GM18873 (cell line): ENCODE data around the gene MMP17.
"Not testable (repeated sequence)": the region's sequence is repeated elsewhere in the genome, so short reads cannot be mapped to it uniquely, and the experiment has no call there.

Source experiments
- ATAC-seq: cut with Tn5 transposase; IDR thresholded peaks from one replicate; pipeline ENCODE4 v1.9.1; 2021; ENCODE audit warnings: mild to moderate bottlenecking, moderate library complexity, moderate number of reproducible peaks; ENCODE audit not compliant: unreplicated experiment, low FRiP score

Gene MMP17

DNA sequence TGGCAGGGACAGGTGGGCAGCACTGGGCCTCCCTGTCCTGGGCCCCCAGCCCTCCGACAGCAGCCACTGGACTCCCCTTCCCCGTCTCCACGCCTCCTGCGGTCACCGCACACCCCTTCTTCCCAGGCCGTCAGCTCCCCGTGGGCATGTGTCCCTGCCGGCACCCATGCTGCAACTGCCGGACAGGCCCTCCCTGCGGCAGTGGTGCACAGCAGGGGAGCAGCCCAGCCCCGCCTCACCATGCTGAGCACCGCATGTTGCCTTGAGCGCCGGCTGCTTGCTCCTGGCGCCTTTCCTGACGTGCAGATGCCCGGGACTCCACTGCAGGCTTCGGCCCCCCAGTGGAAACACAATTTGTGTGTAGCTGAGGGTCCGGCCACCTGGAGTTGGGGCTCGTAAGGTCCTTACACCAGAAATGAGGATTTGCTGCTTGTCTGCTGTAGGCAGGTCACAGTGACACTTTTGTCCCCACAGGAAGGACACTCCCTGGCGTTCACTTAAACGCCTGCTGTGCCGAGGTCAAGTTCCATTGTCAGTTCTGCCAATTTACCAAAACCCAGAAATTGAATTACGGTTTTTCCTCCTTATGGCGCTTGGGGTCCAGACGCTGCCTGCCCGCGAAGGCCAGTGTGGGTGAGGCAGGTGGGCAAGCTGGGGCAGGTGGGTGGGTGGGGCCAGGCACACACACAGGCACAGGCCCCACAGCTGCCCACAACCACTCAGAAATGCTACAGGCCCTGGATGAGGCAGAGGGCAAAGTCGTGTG, 28.2 kb upstream of the MMP17 start:
- no peak for ATAC-seq

DNA sequence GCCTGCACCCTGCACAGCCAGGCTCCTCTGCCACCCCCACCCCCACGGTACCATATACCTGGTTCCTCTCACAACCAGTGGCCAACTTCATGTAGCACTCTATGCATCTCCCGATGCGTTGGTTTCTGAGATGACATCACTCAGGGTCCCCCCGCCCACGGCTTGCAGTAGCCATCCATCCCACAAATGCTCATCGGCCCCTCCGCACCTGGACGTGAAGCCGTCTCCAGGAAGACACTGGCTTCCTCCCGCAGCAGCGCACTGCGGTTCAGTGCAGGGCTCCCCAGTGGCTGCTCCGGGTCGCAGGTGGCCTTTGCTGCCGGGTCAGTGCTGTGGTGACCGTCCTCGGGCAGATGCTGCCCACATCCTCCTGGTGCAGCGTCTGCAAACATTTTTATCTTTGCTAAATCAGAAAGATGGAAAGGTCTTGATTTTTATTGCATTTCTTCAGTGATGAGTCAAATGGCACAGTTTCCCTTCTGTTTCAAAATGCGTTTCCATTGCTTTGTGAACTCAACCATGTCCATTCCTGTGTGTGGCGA, 27.5 kb upstream of the MMP17 start:
- ATAC-seq = no peak

DNA sequence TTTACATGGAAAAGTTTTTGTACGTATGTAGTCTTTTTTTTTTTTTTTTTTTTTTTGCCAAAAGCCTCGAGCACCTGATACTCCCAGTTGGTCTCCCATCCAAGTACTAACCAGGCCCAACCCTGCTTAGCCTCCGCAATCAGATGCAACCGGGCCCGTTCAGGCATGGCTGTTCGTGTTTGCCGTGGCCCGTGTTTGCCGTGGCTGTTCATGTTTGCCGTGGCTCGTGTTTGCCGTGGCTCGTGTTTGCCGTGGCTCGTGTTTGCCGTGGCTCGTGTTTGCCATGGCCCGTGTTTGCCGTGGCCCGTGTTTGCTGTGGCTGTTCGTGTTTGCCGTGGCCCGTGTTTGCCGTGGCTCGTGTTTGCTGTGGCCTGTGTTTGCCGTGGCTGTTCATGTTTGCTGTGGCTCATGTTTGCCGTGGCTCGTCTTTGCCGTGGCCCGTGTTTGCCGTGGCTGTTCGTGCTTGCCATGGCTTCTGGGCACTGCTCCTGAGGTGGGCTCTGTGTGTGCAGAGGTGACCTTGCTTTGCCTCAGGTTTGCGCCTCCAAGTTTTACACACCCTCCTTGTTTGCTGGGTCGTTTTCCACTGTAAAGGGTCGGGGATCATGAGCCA, 26.8 kb upstream of the MMP17 start:
- no peak for ATAC-seq

DNA sequence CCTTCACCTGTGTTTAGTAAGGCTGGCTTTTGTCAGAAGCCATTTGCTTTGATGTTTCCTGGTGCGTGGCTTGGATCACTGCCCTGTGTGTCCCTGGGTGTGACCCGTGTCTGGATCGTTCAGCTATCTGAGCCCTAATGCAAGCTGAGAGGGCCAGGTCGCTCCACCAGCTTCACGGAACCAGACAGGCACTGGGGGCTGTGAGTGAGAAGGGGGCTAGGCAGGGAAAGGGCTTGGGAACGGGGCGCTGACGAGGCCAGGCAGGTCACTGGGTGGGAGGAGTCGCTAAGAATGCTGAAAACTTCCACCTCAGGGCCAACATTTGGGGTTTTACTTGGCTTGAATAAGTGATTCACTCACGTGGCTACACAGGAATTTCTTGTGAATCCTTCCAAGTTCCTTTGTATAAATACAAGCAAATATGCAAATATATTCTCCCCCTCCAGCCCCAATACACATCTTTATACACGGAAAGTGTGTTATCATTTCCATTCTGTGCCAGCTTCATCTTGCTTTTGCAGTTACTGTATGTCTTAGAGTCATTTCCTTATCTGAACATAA, 24.2 kb upstream of the MMP17 start:
- ATAC-seq = no peak

DNA sequence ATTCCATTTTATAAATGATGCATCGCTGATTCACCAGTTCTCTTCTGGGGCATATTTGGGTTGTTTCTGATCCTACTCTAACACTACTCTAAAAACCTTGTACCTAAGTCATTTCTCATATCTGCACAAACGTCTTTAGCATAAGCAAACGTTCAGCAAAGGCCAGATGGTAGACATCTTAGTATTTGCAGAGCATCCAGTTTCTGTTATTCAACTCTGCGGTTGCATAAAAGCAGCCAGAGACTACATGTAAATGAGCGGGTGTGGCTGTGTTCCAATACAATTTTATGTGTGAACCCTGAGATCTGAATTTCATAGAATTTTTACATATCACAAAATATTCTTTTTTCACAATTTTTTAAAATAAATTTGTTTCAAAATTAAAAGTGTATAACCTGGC, 22.8 kb upstream of the MMP17 start:
- no peak for ATAC-seq

DNA sequence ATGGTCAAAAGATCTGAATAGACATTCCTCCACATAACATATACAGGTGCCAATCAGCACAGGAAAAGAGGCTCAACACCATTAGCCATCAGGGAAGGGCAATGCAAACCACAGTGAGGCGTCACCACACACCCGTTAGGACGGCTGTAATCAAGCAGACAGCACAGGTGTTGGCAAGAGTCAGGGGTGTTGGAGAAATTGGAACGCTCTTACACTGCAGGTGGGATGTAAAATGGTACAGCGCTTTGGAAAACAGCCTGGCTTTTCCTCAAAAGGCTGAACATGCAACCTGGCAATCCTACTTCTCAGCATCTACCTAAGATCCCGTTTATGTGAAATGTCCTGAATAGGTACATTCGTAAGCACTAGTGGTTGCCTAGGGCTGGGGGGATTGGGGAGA, 21.5 kb upstream of the MMP17 start:
- ATAC-seq = no peak

DNA sequence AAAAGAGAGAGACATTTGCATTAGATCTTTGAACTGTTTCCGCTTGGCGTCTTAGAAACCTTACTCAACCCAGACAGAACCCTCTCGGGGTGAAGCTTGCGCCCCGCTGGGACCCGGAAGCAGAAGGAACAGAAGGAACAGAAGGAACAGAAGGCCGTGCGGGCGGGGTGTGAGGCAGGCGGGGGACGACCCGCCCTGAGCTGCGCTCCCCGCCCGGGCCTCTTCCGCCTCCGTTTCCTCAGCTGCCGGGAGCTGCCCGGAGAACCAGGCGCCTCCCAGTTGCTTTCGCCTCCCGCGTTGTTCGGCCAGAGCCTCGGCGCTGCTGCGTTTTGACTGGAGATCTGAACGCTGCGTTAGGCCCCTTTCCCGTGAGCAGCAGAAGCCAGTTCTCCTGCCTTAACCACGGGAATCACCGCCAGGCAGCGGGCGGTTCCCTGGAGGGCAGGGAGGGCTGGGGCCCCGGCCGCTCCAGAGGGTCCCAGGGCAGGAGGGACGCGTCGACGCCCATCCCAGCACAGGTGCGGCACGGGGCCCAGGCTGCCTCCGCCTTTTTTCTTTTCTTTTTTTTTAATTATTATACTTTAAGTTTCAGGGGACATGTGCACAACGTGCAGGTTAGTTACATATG, 19.3 kb upstream of the MMP17 start:
- no peak for ATAC-seq

DNA sequence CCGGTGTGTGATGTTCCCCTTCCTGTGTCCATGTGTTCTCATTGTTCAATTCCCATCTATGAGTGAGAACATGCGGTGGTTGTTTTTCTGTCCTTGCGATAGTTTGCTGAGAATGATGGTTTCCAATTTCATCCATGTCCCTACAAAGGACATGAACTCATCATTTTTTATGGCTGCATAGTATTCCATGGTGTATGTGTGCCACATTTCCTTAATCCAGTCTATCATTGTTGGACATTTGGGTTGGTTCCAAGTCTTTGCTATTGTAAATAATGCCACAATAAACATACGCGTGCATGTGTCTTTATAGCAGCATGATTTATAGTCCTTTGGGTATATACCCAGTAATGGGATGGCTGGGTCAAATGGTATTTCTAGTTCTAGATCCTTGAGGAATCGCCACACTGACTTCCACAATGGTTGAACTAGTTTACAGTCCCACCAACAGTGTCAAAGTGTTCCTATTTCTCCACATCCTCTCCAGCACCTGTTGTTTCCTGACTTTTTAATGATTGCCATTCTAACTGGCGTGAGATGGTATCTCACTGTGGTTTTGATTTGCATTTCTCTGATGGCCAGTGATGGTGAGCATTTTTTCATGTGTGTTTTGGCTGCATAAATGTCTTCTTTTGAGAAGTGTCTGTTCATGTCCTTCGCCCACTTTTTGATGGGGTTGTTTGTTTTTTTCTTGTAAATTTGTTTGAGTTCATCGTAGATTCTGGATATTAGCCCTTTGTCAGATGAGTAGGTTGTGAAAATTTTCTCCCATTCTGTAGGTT, 18.5 kb upstream of the MMP17 start:
- not testable (repeated sequence) for ATAC-seq

DNA sequence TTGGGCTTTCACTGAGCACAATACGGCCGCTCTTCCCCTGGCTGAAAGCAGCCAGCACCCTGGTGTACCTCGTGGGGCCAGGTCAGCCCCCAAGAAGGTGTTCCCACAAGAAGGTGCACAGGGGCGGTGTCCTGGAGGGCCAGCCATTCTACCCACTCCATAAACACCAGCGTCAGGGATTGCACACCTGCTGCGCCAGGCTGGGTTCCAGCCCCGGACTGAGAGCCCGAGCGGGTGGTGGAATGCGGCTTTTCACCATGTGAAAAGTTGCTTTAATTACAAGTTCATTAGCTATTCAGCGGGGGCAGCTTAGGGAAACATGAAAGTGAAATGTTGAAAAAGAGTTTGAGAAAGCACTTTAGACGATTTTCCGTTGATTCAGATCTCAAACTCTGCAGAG, 17.5 kb upstream of the MMP17 start:
- ATAC-seq = no peak

DNA sequence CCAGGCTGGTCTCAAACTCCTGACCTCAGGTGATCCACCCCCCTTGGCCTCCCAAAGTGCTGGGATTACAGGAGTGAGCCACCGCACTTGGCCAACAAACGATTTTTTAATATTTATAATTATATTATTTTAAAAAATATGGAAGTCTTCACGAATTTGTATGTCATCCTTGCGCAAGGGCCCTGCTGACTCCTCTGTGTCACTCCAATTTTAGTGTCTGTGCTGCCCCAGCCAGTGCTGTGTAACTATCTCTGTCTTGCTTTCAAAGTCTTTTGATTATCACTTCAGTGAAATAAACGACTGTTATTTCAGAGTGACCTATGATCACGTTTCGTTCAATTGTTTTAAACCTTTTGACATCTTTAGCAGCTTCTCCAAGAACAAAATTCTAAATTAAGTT, 13.1 kb upstream of the MMP17 start:
- ATAC-seq = no peak

DNA sequence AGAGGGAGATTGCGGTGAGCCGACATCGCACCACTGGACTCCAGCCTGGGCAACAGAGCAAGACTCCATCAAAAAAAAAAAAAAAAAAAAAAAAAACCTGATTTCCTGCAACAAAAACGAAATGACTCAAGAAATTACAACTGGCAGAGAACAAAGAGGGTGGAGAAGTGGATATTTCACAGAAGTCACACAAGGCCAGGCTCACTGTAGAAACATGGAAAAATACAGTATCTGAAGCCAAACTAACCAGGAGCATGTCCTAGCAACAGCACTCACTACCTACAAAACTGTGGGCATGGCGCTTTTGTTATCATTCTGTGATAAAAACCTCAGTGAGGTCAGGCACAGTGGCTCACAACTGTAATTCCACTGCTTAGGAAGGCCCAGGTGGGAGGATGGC, 11.7 kb upstream of the MMP17 start:
- ATAC-seq = no peak

DNA sequence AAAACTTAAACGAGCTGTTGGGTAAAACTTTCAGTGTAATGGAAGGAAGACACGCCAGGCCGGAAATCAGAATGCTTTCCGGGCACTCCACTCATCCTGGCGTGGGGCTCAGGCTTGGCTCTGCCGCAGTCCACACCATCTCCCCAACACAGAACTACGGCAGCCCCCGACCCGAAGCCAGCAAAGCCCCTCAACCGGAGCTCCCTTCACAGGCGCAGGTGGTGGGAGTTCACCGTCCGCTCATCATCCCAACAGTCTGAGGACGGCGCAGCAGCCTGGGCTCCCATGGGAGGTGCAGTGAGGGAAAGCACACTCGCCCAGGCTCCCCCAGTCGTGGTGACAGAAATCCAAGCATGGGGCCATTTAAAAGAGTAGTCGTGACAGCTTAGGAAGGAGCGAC, 11.0 kb upstream of the MMP17 start:
- ATAC-seq = no peak

DNA sequence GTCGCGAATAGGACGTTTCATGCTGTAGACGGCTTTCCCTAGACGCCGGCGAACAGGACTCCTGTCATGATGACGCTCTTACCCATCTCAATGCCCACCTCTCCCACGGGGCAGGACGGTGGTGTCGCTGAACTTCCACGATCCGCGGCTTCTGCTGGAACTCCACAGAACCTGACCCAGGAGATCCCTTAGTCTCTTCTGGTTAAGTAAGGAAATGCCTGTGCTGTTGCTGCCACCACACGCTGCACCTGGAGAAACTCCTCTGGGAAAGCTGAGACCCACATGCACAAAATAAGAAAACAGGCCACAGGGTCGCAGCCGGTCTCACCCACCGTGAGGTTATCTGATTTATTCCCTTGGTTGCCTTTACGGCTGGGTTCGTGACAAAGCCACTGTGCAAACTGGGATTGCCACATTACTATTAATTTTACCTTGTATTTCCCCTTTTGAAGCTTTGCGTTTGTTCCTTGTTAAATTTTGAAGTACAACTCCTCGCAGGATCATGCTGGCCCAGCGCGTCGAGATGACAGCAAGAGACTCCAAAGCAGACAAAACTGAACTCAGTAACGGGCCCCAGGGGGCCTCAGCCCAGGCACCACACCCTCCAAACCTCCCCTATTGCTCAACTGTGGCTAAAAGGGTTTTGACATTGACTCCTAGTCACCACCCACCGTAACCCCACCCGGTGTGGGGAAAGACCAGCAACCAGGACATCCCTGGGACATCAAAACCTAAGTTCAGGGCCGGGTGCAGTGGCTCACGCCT, 9.2 kb upstream of the MMP17 start:
- ATAC-seq = no peak

DNA sequence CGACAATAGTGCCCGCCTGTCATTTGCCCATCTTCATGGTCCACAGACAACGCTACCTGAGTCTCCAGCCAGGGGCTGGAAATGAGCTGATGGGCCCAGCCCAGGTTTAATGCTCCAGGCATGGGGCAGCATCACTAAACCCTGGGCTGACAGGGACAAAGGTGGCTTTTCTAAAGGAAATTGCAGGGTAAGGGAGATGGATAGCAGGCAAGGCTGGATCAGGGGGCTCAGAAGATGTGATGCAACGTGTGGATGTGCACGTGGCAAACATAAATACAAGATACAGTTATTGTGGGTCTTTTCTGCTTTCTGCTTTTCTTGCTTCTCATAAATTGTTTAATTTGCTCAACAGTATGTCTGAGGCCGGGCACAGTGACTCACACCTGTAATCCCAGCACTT, 3.7 kb upstream of the MMP17 start:
- no peak for ATAC-seq

DNA sequence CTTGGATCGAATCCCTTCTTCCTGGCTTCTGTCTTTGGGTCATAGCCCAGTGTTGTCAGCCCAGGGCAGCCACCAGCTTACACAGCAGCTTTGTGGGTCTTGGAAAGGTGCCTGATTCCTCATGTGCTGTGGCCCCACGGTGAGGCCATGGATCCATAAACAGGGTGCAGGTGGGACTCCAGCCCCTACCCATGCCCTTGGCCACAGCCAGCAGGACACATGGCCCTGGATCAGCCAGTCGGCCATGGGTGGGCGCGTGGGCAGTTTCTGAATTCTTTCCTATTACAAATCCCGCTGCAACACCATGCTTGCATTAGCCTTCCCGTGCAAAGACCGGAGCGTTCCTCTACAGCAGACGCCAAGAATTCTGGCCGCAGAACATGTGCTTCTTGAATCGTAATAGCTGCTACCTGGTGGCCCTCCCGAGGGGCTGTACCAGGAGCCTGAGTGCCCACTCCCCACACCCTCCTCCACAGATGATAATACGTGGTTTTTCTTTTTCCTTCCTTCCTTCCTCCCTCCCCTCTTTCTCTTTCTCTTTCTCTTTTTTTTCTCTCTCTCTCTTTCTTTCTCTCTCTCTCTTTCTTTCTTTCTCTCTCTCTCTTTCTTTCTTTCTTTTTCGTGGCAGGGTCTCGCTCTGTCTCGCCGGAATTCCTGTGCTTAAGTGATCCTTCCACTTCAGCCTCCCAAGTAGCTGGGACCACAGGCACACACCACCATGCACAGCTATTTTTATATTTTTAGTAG, 2.9 kb upstream of the MMP17 start:
- ATAC-seq = no peak

DNA sequence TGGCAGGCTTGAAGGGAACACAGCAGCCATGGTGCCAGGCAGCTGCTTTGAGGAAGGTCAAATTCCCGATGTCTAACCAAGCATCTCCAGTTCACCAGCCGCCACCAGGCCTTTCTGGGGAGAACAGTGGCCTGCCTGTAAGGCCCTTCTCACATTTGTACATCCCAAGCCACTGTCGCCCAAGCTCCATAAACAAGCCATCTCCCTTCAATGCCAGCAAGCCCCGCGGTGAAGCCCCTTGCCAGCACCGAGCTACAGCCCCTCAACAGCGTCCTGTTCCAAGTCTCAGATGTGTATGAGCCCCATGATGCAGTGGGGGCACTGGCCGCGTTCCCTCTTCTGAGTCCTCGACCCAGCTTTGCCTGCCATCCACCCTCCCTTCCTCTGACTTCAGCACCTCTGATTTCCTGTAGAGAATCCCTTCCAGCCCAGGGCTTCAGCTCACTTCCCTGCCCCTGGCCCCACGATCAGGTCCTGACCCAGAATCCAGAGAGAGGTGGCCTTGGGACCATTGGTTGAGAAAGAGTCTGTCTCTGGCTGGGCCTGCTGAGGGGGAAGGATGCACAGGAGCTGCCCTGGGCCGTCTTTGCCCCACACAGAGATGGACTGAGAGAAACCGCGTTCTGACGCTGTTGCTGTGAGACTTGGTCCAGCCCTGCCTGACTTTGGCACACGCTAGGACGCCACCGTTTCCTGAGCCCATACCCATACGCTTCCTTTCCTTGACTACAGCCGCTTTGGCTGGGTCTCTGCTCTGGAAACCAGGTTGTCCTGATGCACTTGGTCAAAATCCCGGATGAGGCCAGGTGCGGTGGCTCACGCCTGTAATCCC, 1.9 kb upstream of the MMP17 start:
- no peak for ATAC-seq

DNA sequence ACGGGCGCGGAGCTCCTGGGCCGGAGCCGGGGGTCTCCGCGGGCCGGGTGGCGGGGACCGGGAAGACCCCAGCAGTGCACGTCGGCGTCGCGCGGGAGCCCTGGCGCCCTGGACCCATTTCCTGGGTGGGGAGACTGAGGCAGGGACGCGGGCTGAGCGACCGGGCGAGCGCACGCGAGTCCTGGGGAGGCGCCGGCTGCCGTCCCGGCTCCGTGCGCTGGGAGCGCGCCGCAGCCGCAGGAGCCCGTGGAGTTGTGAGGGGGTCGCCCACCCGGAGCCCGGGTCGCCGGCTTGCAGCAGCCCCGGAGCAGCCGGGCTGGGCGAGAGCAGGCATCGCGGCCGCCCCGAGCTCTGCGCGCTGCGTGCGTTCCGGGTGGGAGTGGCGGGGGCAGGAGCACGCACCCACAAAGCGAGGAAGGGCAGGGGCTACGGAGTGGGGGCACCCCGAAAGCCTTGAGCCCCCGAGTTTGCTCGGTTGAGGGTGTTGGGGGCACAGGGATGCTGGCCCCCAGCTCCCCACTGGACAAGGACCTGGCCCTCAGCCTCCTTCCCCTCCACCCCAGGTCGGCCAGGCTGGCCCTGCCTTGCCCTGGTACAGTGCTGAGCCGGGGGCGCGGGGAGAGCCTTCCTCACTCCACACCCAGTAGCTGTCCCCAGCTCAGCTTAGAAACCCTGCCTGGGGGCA, 620 bp downstream of the MMP17 start:
- no peak for ATAC-seq

DNA sequence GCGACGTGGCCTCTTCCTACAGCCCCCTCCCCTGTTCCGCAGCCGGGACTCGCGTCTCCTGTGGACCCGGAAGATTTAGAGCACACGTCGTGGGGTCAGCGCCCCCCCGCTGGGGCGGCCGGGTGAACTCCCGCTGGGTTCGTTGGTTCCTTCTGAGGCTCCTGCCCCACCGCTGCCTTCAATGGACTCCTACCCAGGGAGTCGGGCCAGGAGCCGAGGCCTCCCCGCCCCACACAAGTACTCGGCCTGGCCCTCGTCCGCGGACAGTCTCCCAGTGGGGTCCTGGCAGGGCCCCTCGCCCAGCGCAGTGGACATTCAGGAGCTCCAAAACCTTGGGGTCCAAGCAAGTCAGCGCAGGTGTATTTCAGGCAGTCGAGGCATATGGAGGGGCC, 1.2 kb downstream of the MMP17 start:
- no peak for ATAC-seq
